Adrenal gland (tissue), 5 donors: ENCODE results near the gene SMYD1.

Source experiments
- CTCF ChIP-seq, 6 experiments: fragments of 450-650 bp in 4 of 6; fragments of 200-600 bp in 2 of 6; sonication (generic) in 1 of 6; IDR thresholded peaks; 1 replicate in 5 of 6; 2 replicates in 1 of 6; pipeline versions ENCODE4 v1.5.1 to v1.8.0; 2016 to 2021; ENCODE audit warnings: antibody characterized with exemption in 6 of 6, mild to moderate bottlenecking in 2 of 6, moderate library complexity in 1 of 6
- POLR2A ChIP-seq, 2 donors: fragments of 450-650 bp; IDR thresholded peaks; one replicate each; pipeline ENCODE4 v1.6.1; 2017; ENCODE audit warnings: antibody characterized with exemption in 2 of 2, mild to moderate bottlenecking in 2 of 2, moderate library complexity in 1 of 2
- donor health status: DM: no; HTN: no; CAD: no.

GRCh38 chr2:88159481-88159880 lies 91.9 kb downstream of the SMYD1 start:
- TF ChIP-seq CTCF (IDR thresholded peaks at IDR 0.05): no peak
- no peak for TF ChIP-seq POLR2A (IDR thresholded peaks at IDR 0.05)
